BLaER1 (cell line): ENCODE data around the gene CRABP1.

Experiments
- H3K27ac ChIP-seq: shearing (Covaris generic); formaldehyde crosslinking; 2 replicates; pipeline ENCODE4 v1.8.1; 2022
- H3K27me3 ChIP-seq: shearing (Covaris generic); formaldehyde crosslinking; 2 replicates; pipeline ENCODE4 v1.8.1; 2022
- H3K36me3 ChIP-seq: shearing (Covaris generic); formaldehyde crosslinking; 2 replicates; pipeline ENCODE4 v1.8.1; 2022
- H3K4me1 ChIP-seq: shearing (Covaris generic); formaldehyde crosslinking; 2 replicates; pipeline ENCODE4 v1.8.1; 2022
- H3K4me2 ChIP-seq: shearing (Covaris generic); formaldehyde crosslinking; 2 replicates; pipeline ENCODE4 v1.8.1; 2022
- H3K4me3 ChIP-seq: shearing (Covaris generic); formaldehyde crosslinking; 2 replicates; pipeline ENCODE4 v1.8.1; 2022
- H3K9ac ChIP-seq: shearing (Covaris generic); formaldehyde crosslinking; 2 replicates; pipeline ENCODE4 v1.8.1; 2022
- H3K9me3 ChIP-seq: shearing (Covaris generic); formaldehyde crosslinking; 2 replicates; pipeline ENCODE4 v1.8.1; 2022
- H4K20me1 ChIP-seq: shearing (Covaris generic); formaldehyde crosslinking; 2 replicates; pipeline ENCODE4 v1.8.1; 2022
- Cebpa-rat ChIP-seq: shearing (Covaris generic); IDR thresholded peaks from 2 replicates; pipeline ENCODE4 v1.8.1; 2022

Gene CRABP1

DNA sequence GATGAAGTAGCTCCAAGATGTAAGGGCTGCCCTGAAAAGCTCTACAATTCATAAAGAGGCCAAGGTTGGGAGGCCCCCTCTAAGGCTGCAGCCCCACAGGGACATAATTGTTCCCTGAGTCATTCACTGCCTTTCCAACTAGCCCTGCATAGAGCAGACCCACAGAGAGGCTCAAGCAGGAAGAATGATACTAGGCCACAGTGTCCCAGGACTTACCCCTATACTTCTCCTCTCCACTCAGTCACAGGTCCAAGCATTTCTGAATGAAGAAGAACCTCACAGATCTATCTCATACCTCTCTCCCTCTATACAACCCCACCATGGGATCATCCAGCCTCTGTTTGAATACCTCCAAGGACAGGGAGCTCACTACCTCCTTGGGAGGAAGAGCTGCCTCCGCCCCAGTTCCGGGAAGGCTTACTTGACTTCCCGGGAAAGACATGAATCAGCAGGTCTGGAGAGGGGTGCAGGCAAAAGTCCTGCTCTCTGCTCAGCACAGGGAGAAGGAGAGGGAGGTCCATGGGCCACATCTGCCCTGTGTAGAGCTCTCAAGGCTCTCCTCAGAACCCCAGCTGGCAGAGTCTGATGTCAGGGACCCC lies 33.9 kb upstream of the CRABP1 start:
- no peak overlapping the region for H3K27ac ChIP-seq

DNA sequence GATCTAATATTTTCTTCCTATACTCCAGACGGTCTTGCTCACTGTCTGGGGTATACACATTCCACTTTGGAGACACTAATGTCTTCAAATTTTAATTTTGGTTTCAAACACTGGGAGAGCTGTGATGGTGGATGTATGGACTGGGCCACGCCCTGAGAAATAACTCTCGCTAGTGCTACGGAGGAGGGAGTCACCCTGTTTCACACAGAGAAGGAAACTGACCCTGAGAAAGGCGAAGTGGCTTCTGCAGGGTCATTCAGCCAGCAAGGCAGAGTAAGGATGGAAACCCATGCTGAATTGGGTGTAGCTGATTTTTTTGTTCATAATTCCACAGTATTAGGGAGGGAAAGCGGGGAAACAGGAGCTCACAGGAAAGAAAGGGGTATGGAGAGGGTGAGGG lies 32.2 kb upstream of the CRABP1 start:
- Histone ChIP-seq H4K20me1 (no peaks in the 10 kb centered on the region), H3K27me3 (no peaks in the 10 kb centered on the region), H3K4me2 (peak overlapping the region; percentile 65), H3K9me3 (no peaks in the 10 kb centered on the region), H3K27ac (peak overlapping the region; percentile 23; the same call in 1 of the 2 replicates), H3K4me3 (no peak overlapping the region), H3K9ac (no peak overlapping the region), H3K4me1 (peaks cover 28% of the 10 kb centered on the region), H3K36me3 (no peaks in the 10 kb centered on the region)
- TF ChIP-seq Cebpa-rat: no peak

More for the DNA sequence above, 33.9 kb upstream of the CRABP1 start:
- Histone ChIP-seq H3K36me3 (no peaks in the 10 kb centered on the region), H3K9me3 (no peaks in the 10 kb centered on the region), H3K27me3 (no peaks in the 10 kb centered on the region), H3K4me1 (peaks cover 15% of the 10 kb centered on the region), H3K4me3 (no peak overlapping the region), H4K20me1 (no peaks in the 10 kb centered on the region), H3K4me2 (no peak overlapping the region), H3K9ac (no peak overlapping the region)
- TF ChIP-seq Cebpa-rat: no peak

GRCh38 chr15:78308422-78309032 lies 31.6 kb upstream of the CRABP1 start:
- TF ChIP-seq Cebpa-rat: no peak
- no peaks in the 10 kb centered on the region for H3K27me3 ChIP-seq
- no peaks in the 10 kb centered on the region for H4K20me1 ChIP-seq
- no peaks in the 10 kb centered on the region for H3K9me3 ChIP-seq
- H3K27ac ChIP-seq: peak overlapping the region; percentile 23; the same call in 1 of the 2 replicates
- no peak overlapping the region for H3K4me3 ChIP-seq
- no peak overlapping the region for H3K9ac ChIP-seq
- H3K4me2 ChIP-seq: peak overlapping the region; percentile 65
- H3K4me1 ChIP-seq: peaks cover 32% of the 10 kb centered on the region
- no peaks in the 10 kb centered on the region for H3K36me3 ChIP-seq

DNA sequence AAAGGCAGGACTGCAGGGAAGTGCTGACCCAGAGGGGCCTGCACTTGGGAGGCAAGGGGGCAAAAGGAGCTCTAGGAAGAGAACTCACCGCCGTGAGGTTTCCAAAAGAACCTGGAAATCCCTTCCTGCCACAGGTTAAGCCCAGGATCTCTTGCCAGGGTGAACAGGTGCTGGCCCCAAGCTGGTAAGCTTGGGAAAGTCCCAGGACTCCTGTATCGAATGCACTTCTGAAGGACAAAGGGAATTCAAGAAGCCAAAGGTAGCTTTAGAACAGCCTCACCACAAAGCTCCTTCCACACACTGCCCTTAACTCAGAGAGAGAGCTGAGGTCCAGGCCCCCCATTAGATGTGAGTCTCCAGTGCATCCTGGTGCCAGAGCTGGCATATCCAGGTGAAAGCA lies 28.9 kb upstream of the CRABP1 start:
- Histone ChIP-seq H3K4me1 (peaks cover 47% of the 10 kb centered on the region), H3K4me3 (no peak overlapping the region), H3K27me3 (no peaks in the 10 kb centered on the region), H3K4me2 (no peak overlapping the region), H3K36me3 (no peaks in the 10 kb centered on the region), H4K20me1 (no peaks in the 10 kb centered on the region), H3K9ac (no peak overlapping the region), H3K9me3 (no peaks in the 10 kb centered on the region), H3K27ac (no peak overlapping the region)
- no peak for TF ChIP-seq Cebpa-rat

DNA sequence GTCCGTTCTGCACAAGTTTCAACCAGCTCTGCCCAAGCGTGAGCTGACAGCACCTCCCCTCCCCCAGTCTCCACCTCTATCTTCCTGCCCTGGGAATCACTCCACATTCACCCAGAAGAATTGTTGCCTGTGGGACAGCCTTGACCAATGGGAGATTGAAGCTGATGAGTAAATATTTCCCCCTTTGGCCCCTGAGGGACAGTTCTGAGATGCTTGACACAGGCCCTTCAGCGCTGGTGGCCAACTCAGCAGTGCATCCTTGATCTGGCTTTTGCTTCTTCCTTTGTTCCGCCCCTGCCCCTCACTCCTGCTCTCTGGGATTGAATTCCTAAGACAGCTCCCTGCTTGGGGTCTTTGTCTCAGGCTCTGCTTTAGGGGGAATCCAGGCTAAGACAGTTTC lies 27.6 kb upstream of the CRABP1 start:
- no peak overlapping the region for H3K9ac ChIP-seq
- H3K36me3 ChIP-seq: no peaks in the 10 kb centered on the region
- H3K4me1 ChIP-seq: peaks cover 54% of the 10 kb centered on the region
- H3K4me3 ChIP-seq: no peak overlapping the region
- TF ChIP-seq Cebpa-rat: no peak
- peak overlapping the region; percentile 49 for H3K4me2 ChIP-seq
- H3K27me3 ChIP-seq: no peaks in the 10 kb centered on the region
- H4K20me1 ChIP-seq: no peaks in the 10 kb centered on the region
- no peak overlapping the region for H3K27ac ChIP-seq
- no peaks in the 10 kb centered on the region for H3K9me3 ChIP-seq

DNA sequence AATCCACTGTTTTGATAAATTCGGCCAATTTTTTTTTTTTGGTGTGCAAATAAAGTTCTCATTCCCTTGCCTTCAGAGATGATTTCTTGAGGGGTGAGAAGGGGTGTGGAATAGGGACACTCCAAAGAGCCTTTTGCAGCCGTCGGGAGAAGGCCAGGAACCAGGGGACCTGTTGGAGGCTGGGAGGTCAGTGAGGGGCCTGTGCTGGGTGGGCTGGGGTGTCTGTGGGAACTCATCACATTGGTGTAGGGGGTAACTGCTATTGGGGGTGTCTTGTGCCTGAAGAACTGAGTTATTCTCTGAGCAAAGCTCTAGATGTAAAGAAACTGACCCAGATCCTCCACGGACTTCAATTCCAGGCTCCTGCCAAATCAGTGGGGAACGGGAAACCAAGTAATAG lies 27.2 kb upstream of the CRABP1 start:
- Histone ChIP-seq H3K4me3 (no peak overlapping the region), H3K36me3 (no peaks in the 10 kb centered on the region), H3K4me1 (peaks cover 50% of the 10 kb centered on the region), H3K27me3 (no peaks in the 10 kb centered on the region), H3K9me3 (no peaks in the 10 kb centered on the region), H4K20me1 (no peaks in the 10 kb centered on the region), H3K4me2 (peak overlapping the region; percentile 49), H3K27ac (no peak overlapping the region), H3K9ac (no peak overlapping the region)
- TF ChIP-seq Cebpa-rat: no peak

DNA sequence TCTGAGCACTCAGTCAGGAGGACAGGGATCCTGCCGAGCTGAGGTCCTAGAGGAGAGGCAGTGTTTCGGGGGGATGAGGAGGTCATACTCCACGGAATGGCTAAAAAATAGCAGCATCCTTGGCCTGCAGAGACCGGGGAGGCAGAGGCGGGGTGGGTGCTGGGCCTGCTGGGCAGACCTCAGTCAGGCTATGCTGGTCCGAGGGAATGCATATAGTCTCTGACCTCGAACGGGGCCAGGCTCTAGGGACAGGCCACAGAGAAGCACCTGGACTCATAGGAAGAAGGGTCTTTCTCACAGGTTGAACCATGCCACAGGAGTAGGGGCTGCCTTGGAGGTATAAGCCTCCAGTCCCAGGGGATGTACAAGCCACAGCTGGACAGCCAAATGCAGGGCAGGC lies 26.8 kb upstream of the CRABP1 start:
- no peak for TF ChIP-seq Cebpa-rat
- H3K27me3 ChIP-seq: no peaks in the 10 kb centered on the region
- no peak overlapping the region for H3K4me3 ChIP-seq
- peaks cover 45% of the 10 kb centered on the region for H3K4me1 ChIP-seq
- no peaks in the 10 kb centered on the region for H4K20me1 ChIP-seq
- no peak overlapping the region for H3K9ac ChIP-seq
- H3K27ac ChIP-seq: no peak overlapping the region
- H3K4me2 ChIP-seq: no peak overlapping the region
- no peaks in the 10 kb centered on the region for H3K9me3 ChIP-seq
- no peaks in the 10 kb centered on the region for H3K36me3 ChIP-seq

DNA sequence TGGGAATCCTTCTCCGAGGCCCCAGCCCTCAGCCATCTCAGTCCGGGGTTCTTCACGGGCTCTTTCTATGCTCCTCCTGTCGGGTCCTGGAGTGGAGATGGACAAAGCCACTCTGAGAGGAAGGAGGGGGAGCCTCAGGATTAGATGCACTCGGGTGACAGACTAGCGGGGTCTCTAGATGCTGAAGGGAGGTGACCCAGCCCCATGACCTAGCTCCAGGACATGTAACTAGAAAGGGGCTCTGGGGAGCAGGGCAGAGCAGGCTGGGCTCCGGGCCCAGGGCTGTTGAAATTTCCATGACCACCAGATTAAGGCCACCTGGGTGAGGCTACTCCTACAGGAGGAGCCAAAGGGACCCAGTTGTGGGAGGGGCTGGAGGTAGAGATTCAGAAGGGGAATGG lies 26.0 kb upstream of the CRABP1 start:
- H3K4me3 ChIP-seq: no peak overlapping the region
- H4K20me1 ChIP-seq: no peaks in the 10 kb centered on the region
- peaks cover 39% of the 10 kb centered on the region for H3K4me1 ChIP-seq

GRCh38 chr15:78315686-78316282 lies 24.4 kb upstream of the CRABP1 start:
- Histone ChIP-seq H3K27me3 (no peaks in the 10 kb centered on the region), H3K4me1 (peaks cover 39% of the 10 kb centered on the region), H3K36me3 (no peaks in the 10 kb centered on the region), H3K4me2 (peak overlapping the region; percentile 16), H4K20me1 (no peaks in the 10 kb centered on the region), H3K4me3 (no peak overlapping the region), H3K9me3 (no peaks in the 10 kb centered on the region), H3K9ac (0 out of 2 replicates have a peak overlapping the region, but pooled peaks have one; percentile 20), H3K27ac (no peak overlapping the region)
- no peak for TF ChIP-seq Cebpa-rat

More for the DNA sequence above, 26.0 kb upstream of the CRABP1 start:
- H3K9ac ChIP-seq: no peak overlapping the region
- H3K27ac ChIP-seq: no peak overlapping the region
- no peaks in the 10 kb centered on the region for H3K36me3 ChIP-seq
- no peak overlapping the region; the same call in 1 of the 2 replicates for H3K4me2 ChIP-seq
- no peak for TF ChIP-seq Cebpa-rat
- no peaks in the 10 kb centered on the region for H3K27me3 ChIP-seq
- H3K9me3 ChIP-seq: no peaks in the 10 kb centered on the region
